Measurements from ENCODE around the gene RAB26.

The RAB26 gene

DNA sequence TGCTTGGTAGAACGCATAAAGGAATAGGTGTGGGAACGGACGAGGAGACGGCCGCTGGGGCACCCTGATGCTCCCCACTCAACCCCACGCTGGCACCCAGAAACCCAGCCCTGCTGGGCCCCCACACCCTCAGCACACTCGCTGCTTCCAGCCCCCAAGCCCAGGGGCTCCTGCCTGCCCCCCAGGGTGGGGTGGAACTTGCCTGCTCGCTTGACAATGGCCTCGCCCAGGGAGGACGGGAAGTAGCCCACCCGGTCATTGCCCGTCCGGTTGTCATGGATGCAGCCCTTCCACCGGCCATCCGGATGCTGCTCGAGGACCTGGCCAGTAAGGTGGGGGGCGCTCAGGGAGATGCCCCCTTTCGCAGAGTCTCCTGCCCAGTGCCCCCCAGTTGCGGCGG, 38.1 kb downstream of the RAB26 start:
- ChIA-PET CTCF (no interaction called here), POLR2A (ENCODE audit: low non-redundant PET) (no interaction called here)
- TF ChIP-seq, protein P1, sequence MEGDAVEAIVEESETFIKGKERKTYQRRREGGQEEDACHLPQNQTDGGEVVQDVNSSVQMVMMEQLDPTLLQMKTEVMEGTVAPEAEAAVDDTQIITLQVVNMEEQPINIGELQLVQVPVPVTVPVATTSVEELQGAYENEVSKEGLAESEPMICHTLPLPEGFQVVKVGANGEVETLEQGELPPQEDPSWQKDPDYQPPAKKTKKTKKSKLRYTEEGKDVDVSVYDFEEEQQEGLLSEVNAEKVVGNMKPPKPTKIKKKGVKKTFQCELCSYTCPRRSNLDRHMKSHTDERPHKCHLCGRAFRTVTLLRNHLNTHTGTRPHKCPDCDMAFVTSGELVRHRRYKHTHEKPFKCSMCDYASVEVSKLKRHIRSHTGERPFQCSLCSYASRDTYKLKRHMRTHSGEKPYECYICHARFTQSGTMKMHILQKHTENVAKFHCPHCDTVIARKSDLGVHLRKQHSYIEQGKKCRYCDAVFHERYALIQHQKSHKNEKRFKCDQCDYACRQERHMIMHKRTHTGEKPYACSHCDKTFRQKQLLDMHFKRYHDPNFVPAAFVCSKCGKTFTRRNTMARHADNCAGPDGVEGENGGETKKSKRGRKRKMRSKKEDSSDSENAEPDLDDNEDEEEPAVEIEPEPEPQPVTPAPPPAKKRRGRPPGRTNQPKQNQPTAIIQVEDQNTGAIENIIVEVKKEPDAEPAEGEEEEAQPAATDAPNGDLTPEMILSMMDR (conservative IDR thresholded peaks at IDR 0.05; ENCODE audit: low read depth) = no peak

DNA sequence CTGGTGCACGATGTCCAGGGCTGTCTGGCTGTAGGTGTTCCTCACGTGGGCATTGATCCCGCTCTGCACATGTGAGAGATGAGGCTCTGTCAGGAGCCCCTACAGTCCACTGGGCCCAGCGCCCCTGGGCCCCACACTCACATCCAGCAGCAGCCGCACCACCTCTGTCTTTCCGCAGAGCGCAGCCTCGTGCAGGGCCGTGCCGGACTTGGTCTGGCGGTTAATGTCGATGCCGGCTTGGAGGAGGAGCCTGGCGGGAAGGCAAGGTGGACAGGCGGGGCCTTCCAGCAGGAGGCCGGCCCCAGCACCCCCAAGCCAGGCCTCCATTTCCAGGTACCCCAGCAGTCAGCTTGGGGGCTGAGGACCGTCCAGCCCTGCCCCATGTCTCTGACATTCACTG, 38.8 kb downstream of the RAB26 start:
- POLR2A ChIA-PET (ENCODE audit: low non-redundant PET) = no interaction called here
- no peak for DNase-seq (ENCODE audit: low spot score)
- H3K27ac ChIP-seq = no peak overlapping the region
- TF ChIP-seq, protein P1 (conservative IDR thresholded peaks at IDR 0.05; ENCODE audit: low read depth) = no peak
- CTCF ChIA-PET = interaction anchor here (0.6 kb wide), 1 partner anchor 348 kb away, joined by 3 read pairs; no protein-coding TSS in a partner anchor

More for the DNA sequence above, 38.1 kb downstream of the RAB26 start:
- no peak for DNase-seq (ENCODE audit: low spot score)
- no peak overlapping the region for H3K27ac ChIP-seq

DNA sequence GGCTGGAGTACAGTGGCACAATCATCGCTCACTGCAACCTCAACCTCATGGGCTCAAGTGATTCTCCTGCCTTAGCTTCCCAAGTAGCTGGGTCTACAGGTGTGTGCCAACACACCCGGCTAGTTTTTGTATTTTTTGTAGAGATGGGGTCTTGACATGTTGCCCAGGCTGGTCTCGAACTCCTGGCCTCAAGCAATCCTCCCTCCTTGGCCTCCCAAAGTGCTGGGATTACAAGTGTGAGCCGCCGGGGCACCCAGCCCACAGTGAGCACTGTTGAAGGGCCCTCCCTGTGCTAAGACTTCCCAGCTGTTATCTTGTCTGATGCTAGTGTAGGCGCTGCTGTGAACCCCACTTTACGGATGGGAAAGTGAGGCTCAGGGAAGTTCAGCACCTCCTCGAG, 40.0 kb downstream of the RAB26 start:
- no peak overlapping the region for H3K27ac ChIP-seq
- ChIA-PET POLR2A (ENCODE audit: low non-redundant PET) (no interaction called here), CTCF (interaction anchor here (0.7 kb wide), 1 partner anchor 361 kb away, joined by 3 read pairs; the partner anchor contains the start of gene FAHD1)
- DNase-seq (ENCODE audit: low spot score) = no peak
- TF ChIP-seq, protein P1 (conservative IDR thresholded peaks at IDR 0.05; ENCODE audit: low read depth) = no peak

DNA sequence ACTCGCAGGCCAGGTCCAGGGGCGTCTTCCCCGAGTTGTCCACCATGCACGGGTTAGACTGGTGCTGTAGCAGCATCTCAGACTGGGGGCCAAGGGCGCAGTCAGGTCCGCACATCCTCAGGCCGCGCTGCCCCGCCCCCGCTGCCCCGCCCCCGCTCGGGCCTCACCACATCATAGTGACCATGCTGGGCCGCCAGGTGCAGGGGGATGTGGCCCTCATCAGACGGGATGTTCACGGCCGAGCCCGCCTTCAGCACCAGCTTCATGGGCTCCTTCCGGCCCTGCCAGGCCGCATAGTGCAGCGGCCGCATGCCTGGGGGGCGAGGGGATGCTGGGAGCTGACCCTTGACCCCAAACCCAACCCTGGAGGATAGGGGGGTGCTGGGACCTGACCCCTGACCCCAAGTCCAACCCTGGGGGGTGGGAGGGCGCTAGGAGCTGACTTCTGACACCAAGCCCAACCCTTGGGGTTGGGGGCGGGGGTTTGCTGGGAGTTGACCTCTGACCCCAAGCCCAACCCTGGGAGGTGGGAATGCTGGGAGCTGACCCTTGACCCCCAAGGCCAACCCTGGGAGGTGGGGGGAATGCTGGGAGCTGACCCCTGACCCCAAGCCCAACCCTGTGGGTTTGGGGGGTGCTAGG, 40.9 kb downstream of the RAB26 start:
- TF ChIP-seq, protein P1 (conservative IDR thresholded peaks at IDR 0.05; ENCODE audit: low read depth) = no peak
- DNase-seq (ENCODE audit: low spot score) = no peak
- ChIA-PET CTCF (no interaction called here), POLR2A (ENCODE audit: low non-redundant PET) (no interaction called here)
- no peak overlapping the region for H3K27ac ChIP-seq

DNA sequence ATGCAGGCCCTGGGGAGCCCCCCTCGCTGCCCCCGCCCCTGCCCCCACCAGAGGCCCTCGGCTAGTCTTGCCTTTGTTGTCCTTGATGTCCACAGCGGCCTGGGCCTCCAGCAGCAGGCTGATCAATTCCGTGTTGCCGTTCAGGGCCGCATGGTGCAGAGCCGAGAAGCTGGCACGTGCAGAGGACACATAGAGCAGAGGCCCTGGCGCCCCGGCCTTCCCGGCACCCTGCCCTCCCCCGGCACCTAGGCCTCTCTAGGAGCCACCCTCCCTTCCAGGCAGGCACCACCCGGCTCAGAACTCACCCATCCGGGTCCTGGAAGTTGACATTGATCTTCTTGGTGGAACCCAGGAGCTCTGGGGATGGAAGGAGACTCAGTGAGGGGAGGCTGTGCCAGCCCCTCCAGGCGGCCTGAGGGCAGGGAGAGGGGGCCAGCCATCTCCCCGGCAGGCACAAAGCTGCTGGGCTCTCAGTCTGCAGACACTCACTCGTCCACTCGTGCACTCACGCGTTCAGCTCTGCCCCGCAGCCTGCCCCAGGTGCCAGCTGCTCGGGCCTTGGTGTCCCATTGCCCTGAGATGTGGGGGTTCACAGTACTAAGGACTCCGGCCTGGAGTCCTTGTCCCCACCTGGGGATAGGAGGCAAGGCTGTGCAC, 41.7 kb downstream of the RAB26 start:
- no peak for DNase-seq (ENCODE audit: low spot score)
- TF ChIP-seq, protein P1 (conservative IDR thresholded peaks at IDR 0.05; ENCODE audit: low read depth) = no peak
- H3K27ac ChIP-seq = peak overlapping the region; percentile 10; the same call in 1 of the 2 replicates
- CTCF ChIA-PET = interaction anchor here (0.5 kb wide), 1 partner anchor 599 kb away, joined by 3 read pairs; no protein-coding TSS in a partner anchor
- POLR2A ChIA-PET (ENCODE audit: low non-redundant PET) = no interaction called here

DNA sequence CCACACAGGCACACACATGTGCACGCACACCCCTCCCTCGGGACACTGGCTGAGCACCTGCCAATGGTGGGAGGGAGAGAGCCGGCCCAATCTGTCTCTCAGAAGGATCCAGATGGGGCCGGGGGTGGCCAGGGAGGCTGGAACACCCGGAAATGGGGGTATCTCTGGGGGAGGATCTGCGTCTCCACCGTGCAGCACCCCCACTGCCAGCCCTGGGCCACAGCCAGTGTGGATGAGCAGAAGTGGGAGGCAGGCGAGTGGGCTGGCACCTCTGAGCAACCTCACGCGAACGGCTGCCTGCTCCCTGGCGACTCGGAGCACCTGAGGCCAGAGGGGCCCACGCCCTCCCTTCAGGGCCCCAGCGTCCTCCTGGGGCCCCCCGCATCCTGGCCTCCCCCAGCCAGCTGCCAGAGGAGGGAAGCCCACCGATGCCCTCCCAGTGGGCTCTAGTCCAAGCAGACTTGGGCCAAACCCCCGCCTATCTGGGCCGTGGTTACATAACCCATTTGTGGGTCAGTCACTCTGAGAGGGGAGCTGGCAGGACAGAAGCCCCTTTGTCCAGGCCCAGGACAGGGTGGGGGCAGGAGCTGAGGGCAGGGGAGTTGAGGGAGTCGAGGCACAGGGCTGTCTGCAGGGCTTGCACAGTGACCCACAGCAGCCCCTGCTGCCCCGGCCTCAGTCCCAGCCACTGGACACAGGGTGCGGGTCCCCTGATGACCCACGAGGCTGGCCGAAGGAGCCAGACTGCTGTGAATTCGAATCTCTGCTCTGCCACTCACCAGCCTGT, 42.4 kb downstream of the RAB26 start:
- CTCF ChIA-PET = interaction anchor here (0.5 kb wide), 1 partner anchor 598 kb away, joined by 3 read pairs; no protein-coding TSS in a partner anchor
- DNase-seq (ENCODE audit: low spot score) = no peak
- POLR2A ChIA-PET (ENCODE audit: low non-redundant PET) = no interaction called here
- TF ChIP-seq, protein P1 (conservative IDR thresholded peaks at IDR 0.05; ENCODE audit: low read depth) = no peak
- H3K27ac ChIP-seq = peak overlapping the region; percentile 14
